Measurements from ENCODE around the gene DRAP1. TPM values are rescaled to one million over a fixed set of nuclear protein-coding genes. Genes with fewer than 3 reads are reported as not detected.

The DRAP1 gene
- total RNA-seq, 1 experiment from 2014 or later: 114 TPM

DNA sequence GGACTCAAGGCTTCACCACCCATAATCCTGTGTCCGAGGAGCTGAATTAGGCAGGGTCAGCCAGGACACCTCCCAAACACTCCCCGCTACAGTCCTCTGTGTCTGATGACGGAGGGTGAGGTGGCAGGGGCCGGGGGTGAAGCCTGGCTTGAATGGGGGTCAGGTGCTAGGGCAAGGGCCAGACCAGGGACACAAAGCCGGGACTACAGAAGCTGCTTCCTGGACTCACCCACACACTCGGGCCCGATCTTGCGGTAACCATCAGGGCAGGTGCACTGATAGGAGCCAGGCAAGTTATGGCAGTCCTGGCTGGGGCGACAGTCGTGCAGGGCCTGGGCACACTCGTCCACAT is 48.9 kb upstream of the DRAP1 start (continued):
- TF ChIP-seq STAT6 (CRISPR knock-in tag; conservative IDR thresholded peaks at IDR 0.05; ENCODE audit: low read depth) (no peak), EMX1 (CRISPR knock-in tag; IDR thresholded peaks at IDR 0.05) (no peak), NFYB (CRISPR knock-in tag; conservative IDR thresholded peaks at IDR 0.05; ENCODE audit: low read depth) (no peak), JAZF1 (CRISPR knock-in tag; IDR thresholded peaks at IDR 0.05) (no peak), ZMAT4 (CRISPR knock-in tag; IDR thresholded peaks at IDR 0.05) (no peak)
- TF ChIP-seq, protein P1, sequence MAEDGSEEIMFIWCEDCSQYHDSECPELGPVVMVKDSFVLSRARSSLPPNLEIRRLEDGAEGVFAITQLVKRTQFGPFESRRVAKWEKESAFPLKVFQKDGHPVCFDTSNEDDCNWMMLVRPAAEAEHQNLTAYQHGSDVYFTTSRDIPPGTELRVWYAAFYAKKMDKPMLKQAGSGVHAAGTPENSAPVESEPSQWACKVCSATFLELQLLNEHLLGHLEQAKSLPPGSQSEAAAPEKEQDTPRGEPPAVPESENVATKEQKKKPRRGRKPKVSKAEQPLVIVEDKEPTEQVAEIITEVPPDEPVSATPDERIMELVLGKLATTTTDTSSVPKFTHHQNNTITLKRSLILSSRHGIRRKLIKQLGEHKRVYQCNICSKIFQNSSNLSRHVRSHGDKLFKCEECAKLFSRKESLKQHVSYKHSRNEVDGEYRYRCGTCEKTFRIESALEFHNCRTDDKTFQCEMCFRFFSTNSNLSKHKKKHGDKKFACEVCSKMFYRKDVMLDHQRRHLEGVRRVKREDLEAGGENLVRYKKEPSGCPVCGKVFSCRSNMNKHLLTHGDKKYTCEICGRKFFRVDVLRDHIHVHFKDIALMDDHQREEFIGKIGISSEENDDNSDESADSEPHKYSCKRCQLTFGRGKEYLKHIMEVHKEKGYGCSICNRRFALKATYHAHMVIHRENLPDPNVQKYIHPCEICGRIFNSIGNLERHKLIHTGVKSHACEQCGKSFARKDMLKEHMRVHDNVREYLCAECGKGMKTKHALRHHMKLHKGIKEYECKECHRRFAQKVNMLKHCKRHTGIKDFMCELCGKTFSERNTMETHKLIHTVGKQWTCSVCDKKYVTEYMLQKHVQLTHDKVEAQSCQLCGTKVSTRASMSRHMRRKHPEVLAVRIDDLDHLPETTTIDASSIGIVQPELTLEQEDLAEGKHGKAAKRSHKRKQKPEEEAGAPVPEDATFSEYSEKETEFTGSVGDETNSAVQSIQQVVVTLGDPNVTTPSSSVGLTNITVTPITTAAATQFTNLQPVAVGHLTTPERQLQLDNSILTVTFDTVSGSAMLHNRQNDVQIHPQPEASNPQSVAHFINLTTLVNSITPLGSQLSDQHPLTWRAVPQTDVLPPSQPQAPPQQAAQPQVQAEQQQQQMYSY (CRISPR knock-in tag; IDR thresholded peaks at IDR 0.05): no peak

DNA sequence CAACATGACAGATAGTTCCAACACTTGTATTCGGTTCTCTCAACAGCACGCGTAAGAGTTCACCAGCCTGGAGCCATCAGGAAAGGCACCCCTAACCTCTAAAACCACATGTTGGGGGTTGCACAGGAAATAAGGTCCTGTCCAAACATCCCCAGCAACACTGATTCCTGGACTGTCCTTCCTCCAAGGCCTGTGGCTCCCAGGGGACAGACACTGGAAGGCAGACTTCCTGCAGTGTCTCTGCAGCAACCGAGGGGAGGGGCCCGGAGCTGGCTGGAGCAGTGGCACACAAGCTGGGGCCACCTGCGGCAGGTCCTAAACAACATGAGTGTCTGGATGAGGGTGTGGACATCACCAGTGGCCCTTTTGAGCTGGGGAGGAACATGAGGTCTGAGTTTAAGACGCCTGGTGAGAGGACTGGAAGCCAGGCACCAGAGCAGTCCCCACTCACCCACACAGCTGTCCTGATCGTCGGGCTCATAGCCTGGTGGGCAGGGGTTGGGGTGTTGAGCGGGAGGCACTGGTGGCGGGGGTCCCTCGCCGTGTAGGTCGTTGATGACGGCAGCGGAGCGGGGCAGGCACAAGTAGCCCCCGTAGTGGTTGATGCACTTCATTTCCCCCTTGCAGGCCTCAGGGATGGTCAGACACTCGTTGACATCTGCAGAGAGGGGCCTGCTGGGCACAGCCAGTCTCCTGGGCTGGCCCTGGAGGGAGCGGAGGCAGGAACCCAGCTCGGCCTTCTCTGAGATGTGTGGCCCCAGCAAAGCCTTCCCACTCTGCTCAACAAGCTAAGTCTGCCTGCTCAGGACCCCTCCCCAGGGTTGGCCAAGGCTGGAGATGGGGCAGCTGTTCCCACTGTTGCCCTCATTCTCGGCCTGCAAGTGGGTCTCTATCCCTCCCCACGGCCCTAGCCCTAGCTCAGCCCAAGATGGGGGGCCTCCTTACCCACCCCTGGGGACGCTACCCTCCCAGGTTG is 48.2 kb upstream of the DRAP1 start:
- TF ChIP-seq TEAD4 (CRISPR knock-in tag; IDR thresholded peaks at IDR 0.05): no peak
- TF ChIP-seq, protein P2, sequence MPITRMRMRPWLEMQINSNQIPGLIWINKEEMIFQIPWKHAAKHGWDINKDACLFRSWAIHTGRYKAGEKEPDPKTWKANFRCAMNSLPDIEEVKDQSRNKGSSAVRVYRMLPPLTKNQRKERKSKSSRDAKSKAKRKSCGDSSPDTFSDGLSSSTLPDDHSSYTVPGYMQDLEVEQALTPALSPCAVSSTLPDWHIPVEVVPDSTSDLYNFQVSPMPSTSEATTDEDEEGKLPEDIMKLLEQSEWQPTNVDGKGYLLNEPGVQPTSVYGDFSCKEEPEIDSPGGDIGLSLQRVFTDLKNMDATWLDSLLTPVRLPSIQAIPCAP (CRISPR knock-in tag; IDR thresholded peaks at IDR 0.05): no peak
- TF ChIP-seq ZNF281 (CRISPR knock-in tag; IDR thresholded peaks at IDR 0.05): no peak
- TF ChIP-seq NFE2L1 (CRISPR knock-in tag; IDR thresholded peaks at IDR 0.05): no peak
- TF ChIP-seq EMX1 (CRISPR knock-in tag; IDR thresholded peaks at IDR 0.05): no peak
- no peak for TF ChIP-seq ZNF396 (CRISPR knock-in tag; IDR thresholded peaks at IDR 0.05; ENCODE audit: borderline replicate concordance)
- no peak for TF ChIP-seq TP53 (CRISPR knock-in tag; IDR thresholded peaks at IDR 0.05)
- TF ChIP-seq, protein P3, sequence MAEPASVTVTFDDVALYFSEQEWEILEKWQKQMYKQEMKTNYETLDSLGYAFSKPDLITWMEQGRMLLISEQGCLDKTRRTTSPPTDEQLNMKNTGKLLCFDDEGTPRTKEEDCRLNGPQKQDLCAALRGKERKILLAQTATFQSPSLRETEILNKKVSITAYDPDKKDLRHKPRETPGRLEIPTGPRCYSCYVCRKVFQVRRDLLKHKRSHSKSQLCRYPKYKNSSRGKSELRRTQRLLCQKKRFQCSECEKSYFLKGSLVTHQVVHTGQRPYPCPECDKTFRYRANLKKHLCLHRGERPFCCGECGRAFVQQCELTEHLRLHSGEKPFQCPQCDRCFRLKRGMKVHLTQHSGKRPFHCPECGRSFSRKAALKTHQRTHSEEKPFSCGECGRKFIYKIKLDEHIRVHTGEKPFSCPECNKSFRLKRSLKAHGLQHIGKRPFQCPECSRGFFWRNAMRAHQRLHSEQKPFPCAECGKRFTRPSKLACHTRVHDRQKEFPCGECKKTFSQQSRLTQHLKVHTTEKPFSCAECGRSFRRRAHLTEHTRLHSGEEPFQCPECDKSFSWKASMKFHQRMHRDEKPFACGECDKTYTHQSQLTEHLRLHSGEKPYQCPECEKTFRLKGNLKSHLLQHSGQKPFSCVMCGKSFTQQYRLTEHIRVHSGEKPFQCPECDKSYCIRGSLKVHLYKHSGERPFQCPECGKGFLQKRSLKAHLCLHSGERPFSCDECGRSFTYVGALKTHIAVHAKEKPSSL (CRISPR knock-in tag; conservative IDR thresholded peaks at IDR 0.05): no peak
- TF ChIP-seq NR3C1 (CRISPR knock-in tag; conservative IDR thresholded peaks at IDR 0.05; ENCODE audit: low read depth): no peak
- no peak for TF ChIP-seq MXD4 (CRISPR knock-in tag; IDR thresholded peaks at IDR 0.05; ENCODE audit: borderline replicate concordance)
- TF ChIP-seq SP1 (CRISPR knock-in tag; conservative IDR thresholded peaks at IDR 0.05): no peak
- TF ChIP-seq, protein P4, sequence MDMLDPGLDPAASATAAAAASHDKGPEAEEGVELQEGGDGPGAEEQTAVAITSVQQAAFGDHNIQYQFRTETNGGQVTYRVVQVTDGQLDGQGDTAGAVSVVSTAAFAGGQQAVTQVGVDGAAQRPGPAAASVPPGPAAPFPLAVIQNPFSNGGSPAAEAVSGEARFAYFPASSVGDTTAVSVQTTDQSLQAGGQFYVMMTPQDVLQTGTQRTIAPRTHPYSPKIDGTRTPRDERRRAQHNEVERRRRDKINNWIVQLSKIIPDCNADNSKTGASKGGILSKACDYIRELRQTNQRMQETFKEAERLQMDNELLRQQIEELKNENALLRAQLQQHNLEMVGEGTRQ (CRISPR knock-in tag; IDR thresholded peaks at IDR 0.05): no peak
- no peak for TF ChIP-seq JAZF1 (CRISPR knock-in tag; IDR thresholded peaks at IDR 0.05)
- no peak for TF ChIP-seq JUN (CRISPR knock-in tag; IDR thresholded peaks at IDR 0.05)
- H3K4me3 Mint-ChIP-seq: 0 out of 2 replicates have a peak overlapping the region, but pooled peaks have one; percentile 8
- POLR2A ChIA-PET: interaction anchor here (0.8 to 2.2 kb wide), 5 partner anchors 9 to 18 kb away, joined by 3 to 26 read pairs (median 4); partner anchors contain the start of genes CFL1, FIBP and MUS81
- no peaks in the 10 kb centered on the region for H3K36me3 Mint-ChIP-seq
- no peaks in the 10 kb centered on the region for H3K9me3 Mint-ChIP-seq
- H3K4me1 Mint-ChIP-seq: peaks cover 10% of the 10 kb centered on the region
- ATAC-seq (no peak), DNase-seq (ENCODE audit: low spot score) (no peak)
- H3K27ac Mint-ChIP-seq: no peak overlapping the region
- CTCF ChIA-PET: interaction anchor here (1.1 to 16.6 kb wide), 7 partner anchors 10 to 91 kb away, joined by 3 to 539 read pairs (median 4); partner anchors contain the start of genes CCDC85B, CFL1, FIBP and MUS81
- peaks cover 52% of the 10 kb centered on the region for H3K27me3 Mint-ChIP-seq (ENCODE audit: low read depth)
